ENCODE data around the gene CDK4. TPM values are rescaled to one million over a fixed set of nuclear protein-coding genes. Genes with fewer than 3 reads are reported as not detected.

The CDK4 gene
- total RNA-seq, 1 donor from 2014 or later = 193 TPM

DNA sequence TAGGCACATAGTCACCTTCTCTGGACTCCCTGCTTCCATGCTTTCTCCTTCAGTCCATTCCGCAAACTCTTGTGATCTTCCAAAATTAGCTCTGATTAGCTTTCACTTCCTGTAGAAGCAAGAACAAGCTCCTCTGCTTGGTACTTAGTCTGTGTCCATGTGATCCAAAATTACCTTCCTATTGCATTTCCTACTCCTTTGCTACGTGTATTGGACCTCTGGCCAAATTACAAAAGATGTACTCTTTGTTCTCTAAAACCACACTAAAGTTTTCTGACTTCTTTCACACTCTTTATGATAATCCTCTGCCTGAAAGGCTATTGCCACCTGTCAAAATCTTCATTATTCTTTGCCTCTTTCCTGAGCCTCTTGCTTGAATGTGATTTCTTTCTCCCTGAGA lies 29.7 kb upstream of the CDK4 start:
- Mint-ChIP-seq H3K4me3 (no peak overlapping the region), H3K4me1 (ENCODE audit: unreplicated experiment) (peaks cover 7% of the 10 kb centered on the region), H3K9me3 (no peaks in the 10 kb centered on the region), H3K27me3 (no peaks in the 10 kb centered on the region), H3K27ac (no peak overlapping the region), H3K36me3 (peaks cover 16% of the 10 kb centered on the region)
- no peak for DNase-seq (ENCODE audit: extremely low spot score, unreplicated experiment)
- TF ChIP-seq, protein P1, sequence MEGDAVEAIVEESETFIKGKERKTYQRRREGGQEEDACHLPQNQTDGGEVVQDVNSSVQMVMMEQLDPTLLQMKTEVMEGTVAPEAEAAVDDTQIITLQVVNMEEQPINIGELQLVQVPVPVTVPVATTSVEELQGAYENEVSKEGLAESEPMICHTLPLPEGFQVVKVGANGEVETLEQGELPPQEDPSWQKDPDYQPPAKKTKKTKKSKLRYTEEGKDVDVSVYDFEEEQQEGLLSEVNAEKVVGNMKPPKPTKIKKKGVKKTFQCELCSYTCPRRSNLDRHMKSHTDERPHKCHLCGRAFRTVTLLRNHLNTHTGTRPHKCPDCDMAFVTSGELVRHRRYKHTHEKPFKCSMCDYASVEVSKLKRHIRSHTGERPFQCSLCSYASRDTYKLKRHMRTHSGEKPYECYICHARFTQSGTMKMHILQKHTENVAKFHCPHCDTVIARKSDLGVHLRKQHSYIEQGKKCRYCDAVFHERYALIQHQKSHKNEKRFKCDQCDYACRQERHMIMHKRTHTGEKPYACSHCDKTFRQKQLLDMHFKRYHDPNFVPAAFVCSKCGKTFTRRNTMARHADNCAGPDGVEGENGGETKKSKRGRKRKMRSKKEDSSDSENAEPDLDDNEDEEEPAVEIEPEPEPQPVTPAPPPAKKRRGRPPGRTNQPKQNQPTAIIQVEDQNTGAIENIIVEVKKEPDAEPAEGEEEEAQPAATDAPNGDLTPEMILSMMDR (conservative IDR thresholded peaks at IDR 0.05) = no peak

DNA sequence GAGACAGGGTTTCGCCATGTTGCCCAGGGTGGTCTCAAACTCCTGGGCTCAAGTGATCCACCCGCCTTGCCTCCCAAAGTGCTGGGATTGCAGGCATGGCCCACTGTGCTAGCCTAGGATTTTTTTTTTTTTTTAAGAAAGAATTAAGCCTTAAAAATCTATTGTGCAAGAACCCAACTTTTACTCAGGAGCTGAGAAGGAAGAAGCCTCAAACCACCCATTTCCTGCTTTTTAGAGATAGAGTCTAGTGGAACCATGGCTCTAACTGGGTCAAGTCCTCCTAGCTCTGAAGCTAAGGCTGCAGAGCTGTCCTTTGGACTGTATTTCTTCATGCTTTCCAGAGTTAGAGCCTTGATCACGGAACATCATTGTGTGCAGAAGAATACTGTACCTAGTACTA lies 29.1 kb upstream of the CDK4 start:
- no peak for DNase-seq (ENCODE audit: extremely low spot score, unreplicated experiment)
- no peak overlapping the region for H3K4me3 Mint-ChIP-seq
- no peaks in the 10 kb centered on the region for H3K9me3 Mint-ChIP-seq
- H3K27ac Mint-ChIP-seq = no peak overlapping the region
- peaks cover 7% of the 10 kb centered on the region for H3K4me1 Mint-ChIP-seq (ENCODE audit: unreplicated experiment)
- H3K36me3 Mint-ChIP-seq = peaks cover 11% of the 10 kb centered on the region
- TF ChIP-seq, protein P1 (conservative IDR thresholded peaks at IDR 0.05) = no peak
- no peaks in the 10 kb centered on the region for H3K27me3 Mint-ChIP-seq

DNA sequence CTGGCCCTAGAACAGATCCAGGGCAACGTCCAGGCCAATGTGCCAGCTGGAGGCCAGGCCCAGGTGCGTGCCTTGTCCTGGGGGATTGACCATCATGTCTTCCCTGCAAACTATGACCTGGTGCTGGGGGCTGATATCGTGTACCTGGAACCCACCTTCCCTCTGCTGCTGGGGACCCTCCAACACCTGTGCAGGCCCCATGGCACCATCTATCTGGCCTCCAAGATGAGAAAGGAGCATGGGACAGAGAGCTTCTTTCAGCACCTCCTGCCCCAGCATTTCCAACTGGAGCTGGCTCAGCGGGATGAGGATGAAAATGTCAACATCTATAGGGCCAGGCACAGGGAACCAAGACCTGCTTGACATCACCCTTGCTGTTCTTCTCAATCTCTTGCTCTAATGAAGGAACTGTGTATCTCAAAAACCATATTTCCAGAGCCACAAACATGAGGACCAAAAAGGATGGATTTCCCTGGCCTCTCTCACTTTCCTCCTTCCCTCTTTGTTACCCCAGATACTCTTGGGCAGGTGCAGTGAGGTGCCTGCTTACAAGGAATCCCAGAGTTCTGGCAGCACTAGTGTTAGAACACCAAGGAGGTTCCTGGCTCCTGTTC lies 28.3 kb upstream of the CDK4 start:
- no peaks in the 10 kb centered on the region for H3K27me3 Mint-ChIP-seq
- H3K4me3 Mint-ChIP-seq = no peak overlapping the region
- no peaks in the 10 kb centered on the region for H3K9me3 Mint-ChIP-seq
- no peak overlapping the region for H3K27ac Mint-ChIP-seq
- peaks cover 9% of the 10 kb centered on the region for H3K36me3 Mint-ChIP-seq
- TF ChIP-seq, protein P1 (conservative IDR thresholded peaks at IDR 0.05) = no peak
- no peak for DNase-seq (ENCODE audit: extremely low spot score, unreplicated experiment)
- peaks cover 7% of the 10 kb centered on the region for H3K4me1 Mint-ChIP-seq (ENCODE audit: unreplicated experiment)

DNA sequence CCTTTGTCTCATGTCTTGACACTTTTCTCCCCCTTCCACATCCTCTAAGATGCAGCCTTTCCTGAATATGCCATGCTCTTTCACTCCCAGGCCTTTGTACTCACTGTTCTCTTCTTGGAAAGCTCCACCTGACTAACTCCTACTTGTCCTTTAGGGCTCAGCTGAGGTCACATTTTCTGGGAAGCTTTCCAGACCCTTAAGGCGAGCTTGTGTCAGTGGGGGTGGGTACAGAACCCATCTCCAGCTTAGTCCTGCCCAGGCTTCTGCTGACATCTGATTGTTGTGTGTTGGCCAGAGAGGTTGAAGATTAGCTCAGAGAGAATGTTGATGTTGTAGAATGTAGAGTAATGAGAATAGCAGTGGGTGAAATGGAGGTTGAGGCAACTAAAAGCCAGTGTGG lies 27.6 kb upstream of the CDK4 start:
- no peaks in the 10 kb centered on the region for H3K9me3 Mint-ChIP-seq
- peaks cover 7% of the 10 kb centered on the region for H3K4me1 Mint-ChIP-seq (ENCODE audit: unreplicated experiment)

DNA sequence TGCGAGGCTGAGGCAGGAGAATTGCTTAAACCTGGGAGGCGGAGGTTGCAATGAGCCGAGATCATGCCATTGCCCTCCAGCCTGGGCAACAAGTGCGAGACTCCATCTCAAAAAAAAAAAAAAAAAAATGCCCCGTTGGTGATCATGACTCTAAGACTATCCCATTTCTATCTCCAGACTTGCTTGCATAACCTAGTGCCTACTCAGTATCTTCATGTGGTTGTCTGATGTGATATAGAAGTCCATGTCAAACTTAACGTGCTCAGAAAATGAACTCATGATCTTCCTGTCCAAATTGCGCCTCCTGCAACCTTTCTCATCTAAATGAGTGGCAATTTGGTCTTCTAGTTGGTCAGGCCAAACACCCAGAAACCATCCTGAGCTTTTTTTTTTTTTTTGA lies 25.8 kb upstream of the CDK4 start:
- Mint-ChIP-seq H3K27ac (no peak overlapping the region), H3K4me1 (ENCODE audit: unreplicated experiment) (peaks cover 9% of the 10 kb centered on the region), H3K4me3 (no peak overlapping the region), H3K36me3 (peaks cover 4% of the 10 kb centered on the region), H3K9me3 (no peaks in the 10 kb centered on the region), H3K27me3 (no peaks in the 10 kb centered on the region)
- TF ChIP-seq, protein P1 (conservative IDR thresholded peaks at IDR 0.05) = no peak
- no peak for DNase-seq (ENCODE audit: extremely low spot score, unreplicated experiment)

More for the DNA sequence above, 27.6 kb upstream of the CDK4 start:
- no peaks in the 10 kb centered on the region for H3K27me3 Mint-ChIP-seq
- peaks cover 9% of the 10 kb centered on the region for H3K36me3 Mint-ChIP-seq
- no peak overlapping the region for H3K27ac Mint-ChIP-seq
- TF ChIP-seq, protein P1 (conservative IDR thresholded peaks at IDR 0.05) = no peak
- no peak for DNase-seq (ENCODE audit: extremely low spot score, unreplicated experiment)
- no peak overlapping the region for H3K4me3 Mint-ChIP-seq

DNA sequence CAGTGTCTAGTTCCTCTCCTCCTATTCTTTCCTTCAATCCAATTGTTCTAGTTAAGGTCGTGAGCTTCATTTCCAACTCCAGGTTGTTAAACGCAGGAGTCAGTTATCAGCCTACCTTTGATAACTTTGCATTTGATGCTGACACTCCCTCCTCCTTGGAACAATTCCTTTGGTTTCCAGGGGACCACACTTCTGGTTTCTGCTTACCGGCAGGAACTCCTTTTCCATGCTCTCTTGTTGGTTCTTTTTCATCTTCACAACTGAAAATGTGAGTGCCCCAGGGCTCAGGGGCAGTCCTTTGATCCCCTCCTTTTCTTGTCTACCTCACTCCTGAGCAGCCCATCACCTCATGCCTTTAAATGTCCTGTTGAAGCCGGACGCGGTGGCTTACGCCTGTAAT lies 25.3 kb upstream of the CDK4 start:
- no peaks in the 10 kb centered on the region for H3K36me3 Mint-ChIP-seq
- DNase-seq (ENCODE audit: extremely low spot score, unreplicated experiment) = no peak
- H3K4me3 Mint-ChIP-seq = no peak overlapping the region
- H3K9me3 Mint-ChIP-seq = no peaks in the 10 kb centered on the region
- no peaks in the 10 kb centered on the region for H3K27me3 Mint-ChIP-seq
- peaks cover 6% of the 10 kb centered on the region for H3K4me1 Mint-ChIP-seq (ENCODE audit: unreplicated experiment)
- no peak overlapping the region for H3K27ac Mint-ChIP-seq
- TF ChIP-seq, protein P1 (conservative IDR thresholded peaks at IDR 0.05) = no peak
